ENCODE measurements around the gene DNM3. TPM values are rescaled to one million over a fixed set of nuclear protein-coding genes. Genes with fewer than 3 reads are reported as not detected.

The DNM3 gene
- total RNA-seq, 1 donor from 2014 or later, result 2.1 TPM

GRCh38 chr1:172320733-172321132, 479.4 kb downstream of the DNM3 start:
- TF ChIP-seq CTCF (conservative IDR thresholded peaks at IDR 0.05), result no peak
- Mint-ChIP-seq H3K27me3 (no peaks in the 10 kb centered on the region), H3K36me3 (no peaks in the 10 kb centered on the region), H3K4me1 (ENCODE audit: unreplicated experiment) (peaks cover 17% of the 10 kb centered on the region), H3K4me3 (no peak overlapping the region), H3K9me3 (no peaks in the 10 kb centered on the region), H3K27ac (no peak overlapping the region)
- DNase-seq (ENCODE audit: extremely low spot score, unreplicated experiment), result no peak

- H3K27ac Mint-ChIP-seq, result no peak overlapping the region
- H3K9me3 Mint-ChIP-seq, result no peaks in the 10 kb centered on the region
- no peaks in the 10 kb centered on the region for H3K27me3 Mint-ChIP-seq
- no peak for TF ChIP-seq CTCF (conservative IDR thresholded peaks at IDR 0.05)
- no peak overlapping the region for H3K4me3 Mint-ChIP-seq
- DNase-seq (ENCODE audit: extremely low spot score, unreplicated experiment), result no peak
- H3K4me1 Mint-ChIP-seq (ENCODE audit: unreplicated experiment), result peaks cover 22% of the 10 kb centered on the region
- no peaks in the 10 kb centered on the region for H3K36me3 Mint-ChIP-seq
Measured at GRCh38 chr1:172321451-172321850, 480.2 kb downstream of the DNM3 start.

- no peak for DNase-seq (ENCODE audit: extremely low spot score, unreplicated experiment)
Measured at GRCh38 chr1:172322219-172323061, 481.1 kb downstream of the DNM3 start.

GRCh38 chr1:172323686-172324085, 482.4 kb downstream of the DNM3 start:
- H3K27me3 Mint-ChIP-seq, result no peaks in the 10 kb centered on the region
- H3K27ac Mint-ChIP-seq, result no peak overlapping the region
- no peak overlapping the region for H3K4me3 Mint-ChIP-seq
- H3K36me3 Mint-ChIP-seq, result no peaks in the 10 kb centered on the region
- H3K4me1 Mint-ChIP-seq (ENCODE audit: unreplicated experiment), result peaks cover 22% of the 10 kb centered on the region
- H3K9me3 Mint-ChIP-seq, result no peaks in the 10 kb centered on the region
- TF ChIP-seq CTCF (conservative IDR thresholded peaks at IDR 0.05), result no peak
- no peak for DNase-seq (ENCODE audit: extremely low spot score, unreplicated experiment)

More at GRCh38 chr1:172322219-172323061, 481.1 kb downstream of the DNM3 start:
- peaks cover 22% of the 10 kb centered on the region for H3K4me1 Mint-ChIP-seq (ENCODE audit: unreplicated experiment)
- H3K27ac Mint-ChIP-seq, result no peak overlapping the region
- no peaks in the 10 kb centered on the region for H3K9me3 Mint-ChIP-seq
- H3K36me3 Mint-ChIP-seq, result no peaks in the 10 kb centered on the region
- no peak for TF ChIP-seq CTCF (conservative IDR thresholded peaks at IDR 0.05)
- no peaks in the 10 kb centered on the region for H3K27me3 Mint-ChIP-seq
- H3K4me3 Mint-ChIP-seq, result no peak overlapping the region

- no peak for TF ChIP-seq CTCF (conservative IDR thresholded peaks at IDR 0.05)
- no peaks in the 10 kb centered on the region for H3K27me3 Mint-ChIP-seq
- peaks cover 22% of the 10 kb centered on the region for H3K4me1 Mint-ChIP-seq (ENCODE audit: unreplicated experiment)
- no peak for DNase-seq (ENCODE audit: extremely low spot score, unreplicated experiment)
- H3K36me3 Mint-ChIP-seq, result no peaks in the 10 kb centered on the region
- H3K27ac Mint-ChIP-seq, result no peak overlapping the region
- no peaks in the 10 kb centered on the region for H3K9me3 Mint-ChIP-seq
- no peak overlapping the region for H3K4me3 Mint-ChIP-seq
Measured at GRCh38 chr1:172324086-172324485, 482.8 kb downstream of the DNM3 start.
